Measurements from ENCODE around the gene UFD1.

Gene UFD1

DNA sequence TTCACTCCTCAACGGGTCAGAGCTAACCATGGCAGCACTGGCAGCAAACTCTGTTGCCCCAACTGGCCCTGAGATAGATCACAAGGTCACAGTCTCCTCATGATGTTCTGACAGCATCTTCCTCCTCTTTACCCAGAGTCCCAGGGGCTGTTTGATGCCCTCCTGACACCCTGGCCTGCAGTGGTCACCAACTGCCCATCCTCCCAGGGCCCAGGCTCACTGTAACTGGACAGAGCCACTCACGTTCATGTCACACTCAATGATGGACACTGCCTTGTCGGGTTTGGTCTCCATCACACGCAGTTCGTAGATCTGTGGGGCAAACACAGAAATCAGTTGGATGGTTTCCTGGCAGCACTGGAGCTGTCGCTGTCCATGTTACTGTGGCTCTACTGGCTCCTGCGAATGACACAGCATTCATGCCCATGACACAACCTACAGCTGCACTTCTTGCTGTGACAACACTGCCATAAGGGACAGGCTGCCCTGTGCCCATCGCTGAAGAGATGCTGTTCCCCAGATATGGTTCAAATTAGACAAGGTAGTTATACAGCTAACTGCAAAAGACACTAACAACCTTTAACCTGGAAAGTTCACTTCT lies 21.1 kb downstream of the UFD1 start:
- DNase-seq, result no peak
- no peak overlapping the region for H3K27ac ChIP-seq
- in situ Hi-C loops (cut with HindIII; ENCODE audit: low pct_ligation_motif_present, low sequenced_read_pairs), result no loop called here
- no peak overlapping the region for H3K4me3 ChIP-seq (ENCODE audit: low read depth, low read length)
- H3K36me3 ChIP-seq (replicated peaks), result peaks cover 70% of the 10 kb centered on the region
- H3K27me3 ChIP-seq (replicated peaks), result no peaks in the 10 kb centered on the region
- no peak for TF ChIP-seq CTCF (IDR thresholded peaks at IDR 0.05; ENCODE audit: low read depth, low read length, missing control alignments)

DNA sequence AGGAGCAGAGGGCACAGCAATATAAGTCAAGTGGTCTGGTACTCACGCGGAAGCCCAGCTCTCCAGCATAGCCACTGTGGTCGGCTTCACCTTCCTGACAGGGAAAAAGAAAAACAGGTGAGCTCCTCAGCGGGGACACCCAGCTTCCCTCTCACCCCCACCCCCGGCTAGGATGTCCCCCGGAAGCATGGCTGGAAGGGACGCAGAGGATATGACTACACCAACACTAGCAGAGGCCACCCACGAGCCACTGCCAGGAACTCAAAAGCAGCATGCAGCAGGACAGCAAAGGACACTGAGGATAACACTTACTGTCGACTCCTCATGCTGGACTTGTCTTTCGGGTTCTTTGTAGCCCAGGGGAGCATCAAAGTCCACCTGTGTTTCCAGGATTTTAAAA lies 22.5 kb downstream of the UFD1 start:
- no peak for TF ChIP-seq CTCF (IDR thresholded peaks at IDR 0.05; ENCODE audit: low read depth, low read length, missing control alignments)
- no peak overlapping the region for H3K27ac ChIP-seq
- no peaks in the 10 kb centered on the region for H3K27me3 ChIP-seq (replicated peaks)
- in situ Hi-C loops (cut with HindIII; ENCODE audit: low pct_ligation_motif_present, low sequenced_read_pairs), result no loop called here
- DNase-seq, result no peak
- H3K36me3 ChIP-seq (replicated peaks), result peaks cover 73% of the 10 kb centered on the region
- no peak overlapping the region for H3K4me3 ChIP-seq (ENCODE audit: low read depth, low read length)

GRCh38 chr22:19455585-19456370 lies 23.2 kb downstream of the UFD1 start:
- in situ Hi-C loops (cut with HindIII; ENCODE audit: low pct_ligation_motif_present, low sequenced_read_pairs), result no loop called here
- Histone ChIP-seq H3K4me3 (ENCODE audit: low read depth, low read length) (no peak overlapping the region), H3K36me3 (replicated peaks) (peaks cover 71% of the 10 kb centered on the region), H3K27me3 (replicated peaks) (no peaks in the 10 kb centered on the region), H3K27ac (no peak overlapping the region)
- peak; percentile 11 for DNase-seq
- no peak for TF ChIP-seq CTCF (IDR thresholded peaks at IDR 0.05; ENCODE audit: low read depth, low read length, missing control alignments)

GRCh38 chr22:19455033-19455432 lies 24.0 kb downstream of the UFD1 start:
- DNase-seq, result no peak
- no peaks in the 10 kb centered on the region for H3K27me3 ChIP-seq (replicated peaks)
- H3K4me3 ChIP-seq (ENCODE audit: low read depth, low read length), result no peak overlapping the region
- no peak overlapping the region for H3K27ac ChIP-seq
- H3K36me3 ChIP-seq (replicated peaks), result peaks cover 76% of the 10 kb centered on the region
- no peak for TF ChIP-seq CTCF (IDR thresholded peaks at IDR 0.05; ENCODE audit: low read depth, low read length, missing control alignments)
- in situ Hi-C loops (cut with HindIII; ENCODE audit: low pct_ligation_motif_present, low sequenced_read_pairs), result no loop called here

GRCh38 chr22:19454156-19454555 lies 24.8 kb downstream of the UFD1 start:
- no peak for TF ChIP-seq CTCF (IDR thresholded peaks at IDR 0.05; ENCODE audit: low read depth, low read length, missing control alignments)
- Histone ChIP-seq H3K4me3 (ENCODE audit: low read depth, low read length) (no peak overlapping the region), H3K27me3 (replicated peaks) (no peaks in the 10 kb centered on the region), H3K27ac (no peak overlapping the region), H3K36me3 (replicated peaks) (peaks cover 77% of the 10 kb centered on the region)
- no peak for DNase-seq
- in situ Hi-C loops (cut with HindIII; ENCODE audit: low pct_ligation_motif_present, low sequenced_read_pairs), result no loop called here

Measured in brain microvascular endothelial cell (primary cell).